Nucleus accumbens (tissue), 56 donors: Measurements from ENCODE around the gene CENPT.

ENCODE experiments used
- DNase-seq, 56 donors: peaks; one replicate each; lab custom pipeline; 2025; lab: John Stamatoyannopoulos, UW

Gene CENPT

DNA sequence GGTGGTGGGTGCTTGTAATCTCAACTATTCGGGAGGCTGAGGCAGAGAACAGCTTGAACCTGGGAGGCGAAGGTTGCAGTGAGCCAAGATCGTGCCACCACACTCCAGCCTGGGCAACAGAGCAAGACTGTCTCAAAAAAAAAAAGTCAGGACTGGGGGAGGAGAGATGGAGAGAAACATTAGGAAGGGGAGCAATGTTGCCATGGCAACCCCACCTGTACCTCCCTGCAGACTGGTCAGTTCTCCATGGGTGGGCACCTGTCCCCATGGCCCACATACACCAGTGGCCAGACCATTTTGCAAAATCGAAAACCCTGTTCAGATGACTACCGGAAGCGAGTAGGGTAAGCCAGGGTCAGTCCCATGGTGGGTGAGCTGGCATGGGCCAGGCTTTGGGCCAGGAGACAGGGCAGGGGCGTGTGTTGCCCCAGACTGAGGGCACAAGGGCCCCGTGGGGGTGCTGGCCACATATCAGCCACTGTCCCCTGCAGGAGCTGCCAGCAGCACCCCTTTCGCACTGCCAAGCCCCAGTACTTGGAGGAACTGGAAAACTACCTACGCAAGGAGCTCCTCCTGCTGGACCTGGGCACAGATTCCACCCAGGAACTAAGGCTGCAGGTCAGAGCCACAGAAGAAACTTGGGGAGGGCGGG lies 26.8 kb downstream of the CENPT start:
- no peak for DNase-seq

DNA sequence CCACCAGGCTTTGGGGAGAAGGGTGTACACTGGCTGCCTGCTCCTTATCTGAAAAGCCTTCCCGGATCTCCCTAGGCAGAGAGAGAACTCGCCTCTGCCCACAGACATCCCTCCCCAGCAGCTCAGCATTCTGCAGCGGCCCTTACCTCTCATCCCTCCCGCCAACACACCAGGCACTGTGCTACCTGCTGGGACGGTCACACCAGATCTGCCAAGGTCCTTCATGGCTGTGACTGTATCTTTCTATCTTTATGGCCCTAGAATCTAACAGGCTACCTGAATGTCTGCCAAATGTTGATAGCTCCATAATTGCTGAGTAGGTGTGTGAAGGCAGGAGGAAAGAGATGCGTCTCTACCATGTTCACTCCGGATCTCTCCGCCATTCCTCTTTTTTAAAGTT lies 32.9 kb downstream of the CENPT start:
- no peak for DNase-seq

DNA sequence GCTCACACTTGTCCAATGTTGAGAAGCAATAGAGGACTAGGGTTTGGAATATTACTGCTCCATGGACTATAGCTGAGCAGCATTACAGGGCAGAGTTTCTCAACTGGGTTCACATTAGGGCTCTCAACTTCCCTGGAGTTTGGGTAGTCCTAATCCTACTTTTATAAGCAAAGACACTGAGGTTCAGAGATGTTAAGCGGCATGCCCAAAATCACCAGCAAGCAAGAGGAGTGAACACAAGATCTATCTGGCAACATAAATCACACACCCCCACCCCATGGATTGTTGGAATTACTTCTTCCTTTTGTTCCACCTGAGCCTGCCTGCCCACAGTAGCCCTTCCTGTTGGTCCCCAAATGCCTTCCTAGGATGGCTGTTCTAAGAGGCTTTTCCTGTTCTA lies 35.6 kb downstream of the CENPT start:
- DNase-seq = no peak

DNA sequence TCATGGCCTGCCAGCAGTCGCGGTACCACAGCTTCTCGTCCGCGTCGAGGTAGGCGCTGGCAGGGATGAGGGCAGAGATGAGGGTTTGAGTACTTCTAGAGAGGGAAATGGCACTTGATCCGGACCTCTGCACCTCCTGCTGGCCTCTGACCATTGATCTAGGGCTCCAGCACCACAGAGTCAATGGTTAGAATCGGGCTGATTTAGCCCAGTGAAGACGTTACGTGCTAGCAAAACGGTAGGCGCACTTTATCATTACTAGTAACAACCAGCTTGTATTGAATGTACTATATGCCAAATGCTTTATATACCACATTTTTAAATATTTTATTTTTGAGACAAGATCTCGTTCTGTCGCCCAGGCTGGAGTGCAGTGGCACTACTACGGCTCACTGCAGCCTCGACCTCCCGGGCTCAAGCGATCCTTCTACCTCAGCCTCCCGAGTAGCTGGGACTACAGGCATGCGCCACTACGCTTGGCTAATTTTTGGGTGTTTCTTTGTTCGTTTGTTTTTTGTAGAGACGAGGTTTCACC lies 40.3 kb downstream of the CENPT start:
- DNase-seq = no peak

DNA sequence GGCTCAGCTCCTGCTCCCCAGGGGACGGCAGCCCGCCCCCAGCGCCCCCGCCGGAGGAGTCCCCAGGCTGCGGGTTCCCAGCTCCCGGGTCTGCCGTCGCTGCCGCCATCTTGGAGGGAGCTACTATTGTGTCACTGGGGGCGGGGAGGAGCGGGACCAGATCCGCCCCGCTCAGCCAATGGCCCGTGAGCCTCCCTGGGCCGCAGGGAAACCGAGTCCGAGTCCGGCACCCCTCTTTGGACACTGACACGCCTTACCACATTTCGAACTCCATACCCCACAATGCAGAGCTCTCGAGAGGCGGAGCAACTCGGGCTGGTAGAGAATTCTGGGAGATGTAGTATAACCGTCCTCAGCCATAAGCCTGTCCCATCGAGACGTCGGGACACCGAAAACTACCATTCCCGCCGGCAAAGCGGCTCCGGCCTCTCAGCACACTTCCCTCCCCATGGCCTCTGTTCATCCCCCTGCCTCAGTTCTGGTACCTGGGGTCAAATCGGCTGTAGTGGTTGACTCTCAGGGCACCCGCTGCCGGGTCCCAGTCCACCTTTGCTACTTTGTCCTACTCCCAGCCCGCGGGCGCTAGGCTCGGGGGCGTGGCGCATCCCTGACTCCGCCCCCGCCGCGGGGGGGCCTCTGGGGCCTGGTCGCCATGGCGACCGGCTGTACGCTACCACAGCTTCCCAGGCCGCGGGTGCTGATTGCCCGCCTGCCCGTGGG lies 40.9 kb downstream of the CENPT start, which contains the start of the genes RANBP10 and TSNAXIP1:
TSS of gene RANBP10 (minus strand) at position 133 of the 720 bp plus-strand sequence. CDS start at position 109, 24 bp downstream.
TSS of gene TSNAXIP1 (plus strand) at position 462 of the 720 bp plus-strand sequence. CDS start 261 bp downstream, outside the sequence.
- peak; percentile 78 to 99 (median 98) for DNase-seq

DNA sequence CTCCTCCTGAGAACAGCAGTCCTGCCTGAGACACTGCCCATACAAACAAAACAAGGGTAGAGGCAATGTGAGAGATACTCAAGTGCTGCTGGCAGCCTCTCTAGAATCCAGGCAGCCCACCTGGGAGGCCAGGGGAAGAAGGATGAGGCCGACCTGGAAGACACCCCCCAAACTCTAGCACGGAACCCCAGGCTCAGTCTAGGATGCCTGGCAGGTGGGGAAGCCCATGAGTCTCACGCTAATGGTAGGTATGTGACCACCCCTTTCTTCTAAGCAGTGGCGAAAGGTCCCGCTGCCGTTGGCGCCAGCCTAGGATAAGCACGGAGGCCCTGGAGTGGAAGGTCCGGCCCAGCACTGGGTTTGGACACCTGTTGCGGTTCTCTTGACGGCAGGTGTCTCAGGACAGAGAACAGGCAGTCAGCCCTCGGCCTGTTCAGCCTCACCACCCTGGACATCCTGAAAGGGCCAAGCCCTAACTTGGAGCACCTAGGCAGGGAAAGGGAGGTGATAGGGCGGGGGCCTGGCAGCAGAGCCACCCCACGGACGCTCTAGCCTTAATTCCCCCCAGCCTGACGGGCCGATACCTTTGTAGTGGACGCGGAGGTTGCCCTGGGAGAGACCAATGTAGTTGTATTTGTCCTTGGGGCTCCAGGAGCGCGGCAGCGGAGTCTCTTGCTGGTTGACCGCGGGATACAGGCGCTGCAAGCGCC lies 41.6 kb downstream of the CENPT start:
- peak in 6 of 56 donors; percentile 21 to 62 (median 39) for DNase-seq

DNA sequence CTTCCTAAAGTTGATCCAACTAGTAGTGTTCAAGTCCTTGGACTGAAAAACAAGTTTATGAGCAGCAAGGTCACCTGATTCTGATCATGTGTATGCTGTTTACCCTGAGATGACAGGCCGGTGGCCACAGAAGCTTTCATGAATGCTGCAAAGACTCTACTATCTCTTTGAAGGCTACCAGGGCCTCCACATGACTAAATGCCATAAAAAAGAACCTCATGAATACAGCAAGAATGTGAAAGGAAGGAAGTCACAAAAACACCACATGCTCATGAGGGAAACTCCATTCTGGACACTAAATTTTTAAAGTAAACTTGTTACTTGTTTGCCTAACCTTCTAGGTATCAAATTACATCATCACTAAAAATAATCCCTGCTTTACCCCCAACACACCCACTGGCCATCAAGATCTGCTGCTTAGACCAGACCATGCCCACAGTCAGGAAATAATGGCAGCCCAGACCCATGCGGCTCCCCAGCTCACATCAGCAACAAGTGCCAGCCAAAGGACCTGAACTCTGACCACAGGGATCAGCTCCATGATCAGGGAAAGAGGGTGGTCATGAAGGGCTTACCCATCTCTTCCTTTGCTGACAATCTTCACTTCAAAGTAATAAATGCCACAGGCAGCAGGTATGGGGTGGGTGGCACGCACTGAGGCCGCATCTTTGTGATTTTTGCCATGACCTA lies 42.5 kb downstream of the CENPT start:
- DNase-seq = no peak

DNA sequence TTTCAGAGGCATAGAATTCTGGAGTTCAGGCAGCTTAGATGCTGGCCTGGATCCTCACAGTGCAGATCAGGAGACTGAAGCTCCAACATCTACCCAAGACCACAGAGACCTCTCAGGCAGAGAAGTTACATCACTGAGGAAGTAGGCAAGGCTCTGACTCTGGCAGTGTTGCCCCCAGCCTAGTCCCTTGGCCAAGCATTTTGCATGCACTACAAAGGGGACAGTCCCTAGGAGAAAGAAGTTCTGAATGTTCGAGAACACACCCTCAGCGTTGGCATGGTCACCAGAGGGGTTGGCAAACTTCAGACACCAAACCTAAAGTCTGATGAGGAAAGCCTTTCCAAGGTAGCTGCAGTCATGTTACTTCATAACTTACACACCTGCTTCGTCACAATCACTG lies 43.6 kb downstream of the CENPT start:
- no peak for DNase-seq

DNA sequence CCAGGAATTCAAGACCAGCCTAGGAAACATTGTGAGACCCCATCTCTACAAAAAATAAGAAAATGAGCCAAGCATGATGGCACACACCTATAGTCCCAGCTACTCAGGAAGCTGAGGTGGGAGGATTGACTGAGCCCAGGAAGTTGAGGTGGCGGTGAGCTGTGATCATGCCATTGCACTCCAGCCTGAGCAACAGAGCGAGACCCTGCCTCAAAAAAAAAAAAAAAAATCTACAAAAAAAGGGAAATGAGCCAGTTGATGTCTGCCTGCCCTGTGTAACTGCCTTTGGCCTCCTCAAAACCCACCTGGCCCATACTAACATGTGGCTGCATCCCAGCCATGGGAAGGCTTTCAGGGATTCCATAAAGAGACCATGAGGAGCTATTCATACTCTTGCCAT lies 45.6 kb downstream of the CENPT start:
- DNase-seq = no peak

DNA sequence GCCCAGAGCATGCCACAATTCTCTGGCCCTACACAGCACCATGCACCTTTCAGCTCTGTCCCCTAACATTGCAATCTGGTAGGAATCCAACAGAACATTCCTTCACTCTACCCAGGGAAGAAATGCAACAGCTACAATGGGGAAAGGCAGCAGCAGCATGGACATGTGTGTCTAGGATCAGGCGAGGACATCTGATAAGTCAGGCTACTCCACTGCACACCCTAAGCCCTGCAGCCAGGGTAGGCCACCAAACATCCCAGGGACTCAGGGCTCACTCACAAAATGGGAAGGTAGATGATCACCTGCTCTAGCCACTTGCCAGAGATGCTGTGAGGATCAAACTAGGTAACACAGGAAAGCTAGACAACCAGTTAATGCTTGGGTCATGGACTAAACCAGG lies 46.3 kb downstream of the CENPT start:
- DNase-seq = no peak

DNA sequence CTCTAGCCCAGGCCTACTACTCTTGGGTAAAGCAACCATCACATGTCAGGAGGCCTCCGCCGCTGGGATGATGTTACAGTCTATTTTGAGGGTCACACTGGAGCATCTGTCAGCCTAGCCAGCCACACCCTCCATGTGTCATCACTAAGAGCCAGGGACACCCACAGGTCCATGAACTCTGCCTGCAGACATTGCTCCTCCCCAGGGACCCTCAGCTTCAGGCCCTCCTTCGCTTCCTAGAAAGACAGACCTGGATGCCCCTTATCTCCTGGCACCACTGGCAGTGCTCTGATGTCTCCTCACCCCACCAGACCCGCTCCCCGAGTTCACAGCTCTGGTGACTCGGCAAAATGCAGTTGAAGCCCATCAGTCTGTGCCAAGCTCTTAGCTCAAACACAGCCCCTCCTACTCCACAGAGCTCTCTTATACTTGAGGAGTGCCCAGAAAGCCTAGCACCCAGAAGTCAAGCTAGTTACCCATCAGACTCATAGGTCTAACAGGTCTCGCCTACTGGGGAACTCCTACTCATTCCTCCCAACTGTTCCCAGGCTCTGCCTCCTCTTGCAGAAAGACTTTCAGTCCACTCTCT lies 47.1 kb downstream of the CENPT start:
- DNase-seq = peak in 2 of 56 donors; percentile 1 to 2

DNA sequence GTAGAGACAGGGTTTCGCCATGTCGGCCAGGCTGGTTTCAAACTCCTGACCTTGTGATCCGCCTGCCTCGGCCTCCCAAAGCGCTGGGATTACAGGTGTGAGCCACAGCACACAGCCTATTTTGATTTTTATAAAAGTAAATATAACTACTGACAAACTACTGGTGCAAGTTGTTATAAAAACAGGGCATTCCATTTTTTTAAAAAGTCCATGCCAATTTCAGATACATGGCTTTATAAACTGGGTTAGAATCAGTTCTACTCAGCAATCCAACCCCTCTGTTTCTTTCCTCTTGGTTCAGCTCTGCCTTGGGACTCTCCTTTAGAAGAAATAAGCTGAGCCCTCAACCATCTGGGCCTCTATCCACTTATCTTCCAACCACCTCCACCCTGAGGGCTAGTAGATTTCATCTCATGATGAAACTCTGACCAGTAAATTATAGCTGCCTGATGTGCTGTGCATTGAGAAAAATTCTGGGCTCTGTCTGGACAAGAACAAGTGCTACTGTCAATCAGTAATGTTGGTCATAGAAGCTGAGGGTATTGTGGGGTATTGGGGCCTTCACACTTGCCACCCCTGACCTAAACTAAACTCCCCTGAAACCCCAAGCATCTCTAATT lies 51.3 kb downstream of the CENPT start:
- DNase-seq = no peak

DNA sequence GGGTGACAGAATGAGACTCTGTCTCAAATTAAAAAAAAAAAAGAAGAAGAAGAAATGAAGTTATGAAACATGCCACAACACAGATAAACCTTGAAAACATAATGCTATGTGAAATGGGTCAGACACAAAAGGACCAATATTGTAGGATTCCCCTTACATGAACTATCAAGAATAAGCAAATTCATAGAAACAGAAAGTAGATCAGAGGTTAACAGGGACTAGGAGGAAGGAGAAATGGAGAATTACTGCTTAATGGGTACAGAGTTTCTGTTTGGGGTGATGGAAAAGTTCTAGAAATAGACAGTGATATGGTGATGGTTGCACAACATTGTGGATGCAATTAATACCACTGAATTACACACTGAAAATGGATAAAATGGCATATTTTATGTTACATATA lies 57.4 kb downstream of the CENPT start:
- no peak for DNase-seq

DNA sequence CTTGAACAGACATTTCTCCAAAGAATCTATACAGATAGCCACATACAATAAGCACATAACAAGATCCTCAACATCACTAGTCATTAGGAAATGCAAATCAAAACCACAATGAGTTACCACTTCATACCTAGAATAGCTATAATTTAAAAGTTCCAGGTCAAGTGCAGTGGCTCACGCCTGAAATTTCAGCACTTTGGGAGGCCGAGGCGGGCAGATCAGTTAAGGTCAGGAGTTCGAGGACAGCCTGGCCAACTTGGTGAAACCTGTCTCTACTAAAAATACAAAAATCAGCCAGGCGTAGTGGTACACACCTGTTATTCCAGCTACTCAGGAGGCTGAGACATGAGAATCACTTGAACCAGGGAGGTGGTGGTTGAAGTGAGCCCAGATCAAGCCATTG lies 61.0 kb downstream of the CENPT start:
- no peak for DNase-seq

DNA sequence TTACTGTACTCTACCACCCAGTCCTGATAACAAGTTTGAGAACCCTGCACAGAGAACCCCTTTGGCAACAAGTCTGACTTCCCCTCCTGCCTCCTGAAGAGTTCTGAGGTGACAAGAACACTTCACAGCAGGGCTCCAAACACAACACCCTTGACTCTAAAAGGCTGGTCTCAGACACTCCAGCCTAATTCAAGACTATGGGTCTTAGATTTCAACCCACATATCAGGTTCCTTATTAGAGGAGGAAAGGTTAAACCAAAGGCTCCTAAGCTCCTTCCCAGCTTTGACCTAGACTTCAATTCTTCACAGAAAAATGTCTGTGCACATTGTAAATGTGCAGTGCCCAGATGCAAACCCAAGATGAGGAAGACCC lies 64.2 kb downstream of the CENPT start:
- no peak for DNase-seq

DNA sequence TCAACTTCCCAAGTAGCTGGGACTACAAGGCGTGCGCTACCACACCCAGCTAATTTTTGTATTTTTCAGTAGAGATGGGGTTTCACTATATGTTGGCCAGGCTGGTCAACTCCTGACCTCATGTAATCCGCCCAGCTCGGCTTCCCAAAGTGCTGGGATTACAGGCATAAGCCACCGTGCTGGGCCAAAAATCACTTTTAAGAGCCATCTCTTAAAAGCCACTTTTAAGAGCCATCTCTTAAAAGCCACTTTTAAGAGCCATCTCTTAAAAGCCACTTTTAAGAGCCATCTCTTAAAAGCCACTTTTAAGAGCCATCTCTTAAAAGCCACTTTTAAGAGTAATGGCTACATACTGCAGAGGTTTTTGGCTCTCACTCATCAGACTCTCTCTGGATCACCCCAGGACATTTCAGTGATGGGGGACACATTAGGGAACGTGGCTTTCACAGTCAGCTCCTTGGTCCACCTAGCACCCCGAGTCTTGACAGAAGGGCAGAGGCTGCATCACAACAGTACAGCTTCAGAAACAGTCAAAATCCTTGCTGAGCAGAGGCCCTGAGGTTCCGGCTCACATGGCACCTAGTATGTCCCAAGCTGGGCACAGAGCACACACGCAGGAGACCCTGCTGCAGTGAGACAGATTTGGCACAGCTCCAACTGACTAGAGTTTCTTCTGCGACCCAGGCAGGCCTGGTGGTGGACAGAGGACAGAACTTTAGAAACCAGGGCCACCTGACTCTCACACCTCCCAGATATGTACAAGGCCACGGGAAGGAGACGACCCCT lies 64.7 kb downstream of the CENPT start:
- DNase-seq = no peak

DNA sequence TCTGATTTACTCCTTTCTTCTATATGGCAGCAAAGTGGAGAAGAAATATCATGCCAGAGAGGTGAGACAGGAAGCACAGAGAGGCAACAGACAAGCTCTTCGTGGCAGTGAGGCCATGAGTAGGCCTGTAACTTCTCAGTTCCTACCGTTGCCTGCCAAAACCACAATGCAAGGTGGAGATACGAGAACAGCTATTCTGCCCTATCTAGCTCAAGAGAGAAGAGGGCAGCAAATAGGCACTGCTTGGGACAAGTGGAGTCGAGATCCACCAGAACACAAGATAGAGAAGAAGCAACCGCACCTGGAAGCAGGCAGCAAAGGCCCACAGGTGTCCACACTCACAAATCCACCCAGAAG lies 66.0 kb downstream of the CENPT start:
- no peak for DNase-seq

DNA sequence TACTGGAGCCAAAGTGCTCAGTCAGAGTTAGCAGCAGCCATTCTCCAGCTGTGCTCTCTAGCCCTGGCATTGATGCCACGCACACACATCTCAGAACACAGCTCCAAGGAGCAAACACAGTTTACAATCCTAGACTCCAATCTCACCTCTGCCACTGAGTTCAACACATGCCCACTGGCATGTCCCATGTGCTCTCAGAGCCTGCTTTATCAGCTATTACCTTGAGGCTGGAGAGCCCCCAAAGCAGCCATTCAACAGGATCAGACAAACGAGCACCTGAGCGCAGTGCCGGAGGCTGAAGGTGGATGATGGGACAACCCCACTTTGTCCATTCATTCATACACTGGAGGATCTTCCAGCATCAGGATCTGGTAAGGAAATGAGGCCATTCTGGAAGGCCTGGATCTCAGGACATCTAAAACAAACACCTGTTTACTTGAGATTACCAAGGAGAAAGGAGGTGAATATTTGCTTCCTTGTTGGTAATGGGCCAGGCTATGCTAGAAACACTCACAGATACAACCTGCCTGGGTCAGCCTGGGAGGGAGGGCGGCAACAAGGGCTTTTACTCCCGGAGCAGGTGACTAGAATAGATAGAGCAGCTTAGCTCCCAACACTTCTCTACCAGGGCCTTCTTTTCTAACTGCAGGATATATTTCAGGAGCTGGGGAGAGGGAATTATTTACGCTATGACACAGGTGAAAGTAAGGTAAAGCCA lies 66.5 kb downstream of the CENPT start:
- no peak for DNase-seq
